ENCODE measurements around the gene DNM2. TPM values are rescaled to one million over a fixed set of nuclear protein-coding genes. Genes with fewer than 3 reads are reported as not detected.

Gene DNM2
- total and polyA plus RNA-seq, 10 of the 15 experiments (the other 5 are each of a cell fraction or from before 2014, with no cell fraction given): 1.2 to 146 (median 68.9) TPM

- SMC1A ChIA-PET (ENCODE audit: uncharacterized antibody, unreplicated experiment): interaction anchor here (1.4 kb wide), 1 partner anchor 87 kb away, joined by 3 read pairs; the partner anchor contains the start of gene DNM2
Measured at GRCh38 chr19:10805065-10805757, 87.3 kb downstream of the DNM2 start.

More at GRCh38 chr19:10805065-10805757, 87.3 kb downstream of the DNM2 start:
- Histone ChIP-seq H3K4me1 (ENCODE audit: control insufficient read depth, insufficient read depth, low read length) (no peaks in the 10 kb centered on the region; the same call in 1 of the 2 replicates), H3K79me2 (ENCODE audit: control insufficient read depth, insufficient read depth, low read length) (no peaks in the 10 kb centered on the region), H3K9ac (ENCODE audit: control insufficient read depth, insufficient read depth, low read length) (no peak overlapping the region), H3K4me2 (ENCODE audit: control insufficient read depth, insufficient read depth) (no peak overlapping the region), H3K27me3 (replicated peaks in 1 of 2; ENCODE audit: control insufficient read depth in 2 of 2, insufficient read depth in 2 of 2, low read length in 1 of 2) (no peaks in the 10 kb centered on the region), H2AFZ (ENCODE audit: control insufficient read depth, low read depth, low read length) (no peak overlapping the region), H3K36me3 (ENCODE audit: control insufficient read depth in 2 of 2, insufficient read depth in 2 of 2, low read length in 1 of 2) (peaks cover 5 to 25% of the 10 kb centered on the region in 2 experiments), H4K20me1 (ENCODE audit: control insufficient read depth, insufficient read depth) (no peaks in the 10 kb centered on the region), H3K9me3 (replicated peaks; ENCODE audit: control insufficient read depth, insufficient read depth, low read length) (no peaks in the 10 kb centered on the region), H3K27ac (ENCODE audit: control insufficient read depth, insufficient read depth) (no peak overlapping the region), H3K4me3 (no peak overlapping the region)
- ATAC-seq: no peak
- ChIA-PET POLR2A (interaction anchor here (0.6 kb wide), 1 partner anchor 63 kb away, joined by 5 read pairs; no protein-coding TSS in a partner anchor), CTCF (interaction anchor here (1.5 kb wide), 1 partner anchor 88 kb away, joined by 6 read pairs; the partner anchor contains the start of gene DNM2), RAD21 (ENCODE audit: unreplicated experiment) (no interaction called here)
- TSS peak; percentile 27 for BruUV-seq (replicated peaks)
- WGBS (ENCODE audit: insufficient coverage, insufficient replicate concordance, low lambda C conversion rate, missing lambda C conversion rate): 95% methylated on average over 11 of the region's 11 CpGs
- intact Hi-C loops (cut with micrococcal nuclease; ENCODE audit: unreplicated experiment) (no loop called here), in situ Hi-C loops (cut with MboI) (no loop called here)
- TF ChIP-seq SUPT20H (IDR thresholded peaks at IDR 0.05; ENCODE audit: borderline replicate concordance, control insufficient read depth, low read depth, low read length): no peak
- no peak for TF ChIP-seq TCF3 (IDR thresholded peaks at IDR 0.05; ENCODE audit: borderline replicate concordance, insufficient read depth, low read depth, low read length)
- TF ChIP-seq ASH2L (IDR thresholded peaks at IDR 0.05; ENCODE audit: borderline replicate concordance, low read depth): no peak
- no peak for TF ChIP-seq NFIC (IDR thresholded peaks at IDR 0.05; ENCODE audit: low read depth, low read length)
- no peak for TF ChIP-seq SMARCA5 (IDR thresholded peaks at IDR 0.05)
- TF ChIP-seq EZH2 (IDR thresholded peaks at IDR 0.05; ENCODE audit: borderline replicate concordance, control insufficient read depth, low read depth, low read length): no peak
- TF ChIP-seq PRDM15 (CRISPR knock-in tag; IDR thresholded peaks at IDR 0.05): no peak
- TF ChIP-seq CHD1 (IDR thresholded peaks at IDR 0.05; ENCODE audit: low read depth, low read length): no peak
- no peak for TF ChIP-seq SMAD5 (IDR thresholded peaks at IDR 0.05; ENCODE audit: low read depth)
- no peak for TF ChIP-seq NFYB (IDR thresholded peaks at IDR 0.05; ENCODE audit: insufficient read depth, low read depth, low read length)
- no peak for TF ChIP-seq ZNF217 (IDR thresholded peaks at IDR 0.05)
- TF ChIP-seq GATAD2B (conservative IDR thresholded peaks at IDR 0.05; ENCODE audit: low read depth): no peak
- no peak for TF ChIP-seq ZNF687 (IDR thresholded peaks at IDR 0.05)
- no peak for TF ChIP-seq TCF12 (IDR thresholded peaks at IDR 0.05; ENCODE audit: low read depth, low read length)
- TF ChIP-seq ATF7 (IDR thresholded peaks at IDR 0.05; ENCODE audit: low read depth): no peak
- FAIRE-seq: no peak
- no peak for DNase-seq (ENCODE audit: low read depth, low spot score)
